GM19455 (cell line): ENCODE results near the gene KMO.

Source experiments
- ATAC-seq: cut with Tn5 transposase; IDR thresholded peaks from one replicate; pipeline ENCODE4 v1.9.1; 2021; ENCODE audit not compliant: unreplicated experiment

Gene KMO

GRCh38 chr1:241592273-241592958, 60.2 kb downstream of the KMO start:
- peak; percentile 52 for ATAC-seq

DNA sequence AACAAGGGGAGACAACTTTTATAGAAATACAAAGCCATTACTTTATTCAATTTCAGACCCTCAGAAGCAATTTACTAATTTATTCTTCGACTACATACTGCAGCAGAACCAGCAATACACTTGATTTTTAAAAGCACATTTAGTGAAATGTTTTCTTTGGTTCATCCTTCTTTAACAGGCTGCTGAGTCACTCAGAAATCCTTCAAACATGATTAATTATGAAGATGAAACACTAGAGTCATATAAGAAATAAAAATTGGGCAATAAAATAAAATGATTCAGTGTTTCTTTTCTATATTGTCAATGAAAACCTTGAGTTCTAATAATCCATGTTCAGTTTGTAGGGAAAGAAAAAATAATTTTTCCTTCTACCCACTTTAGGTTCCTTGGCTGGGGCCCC, 61.0 kb downstream of the KMO start:
- no peak for ATAC-seq

- ATAC-seq = no peak
Observed at GRCh38 chr1:241596633-241597032, 64.5 kb downstream of the KMO start.

DNA sequence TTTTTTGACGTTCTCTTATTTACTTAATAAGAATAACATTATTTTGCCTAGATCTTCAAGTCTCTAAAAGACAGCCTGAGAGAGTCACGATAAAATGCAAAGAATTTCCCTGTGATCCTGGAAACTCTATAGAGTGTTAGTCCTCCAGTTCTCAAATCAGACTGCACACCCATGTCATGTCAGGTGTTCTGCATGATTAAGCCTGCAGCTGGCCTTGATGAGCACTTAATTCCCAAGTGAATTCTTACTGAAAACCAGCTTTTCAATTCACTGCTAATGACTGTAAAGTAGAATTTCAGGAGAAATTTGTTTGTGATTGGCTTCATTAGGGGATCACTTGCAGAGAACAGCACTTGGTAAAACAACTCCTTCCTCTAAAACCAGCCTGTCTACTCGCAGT, 66.1 kb downstream of the KMO start:
- no peak for ATAC-seq

DNA sequence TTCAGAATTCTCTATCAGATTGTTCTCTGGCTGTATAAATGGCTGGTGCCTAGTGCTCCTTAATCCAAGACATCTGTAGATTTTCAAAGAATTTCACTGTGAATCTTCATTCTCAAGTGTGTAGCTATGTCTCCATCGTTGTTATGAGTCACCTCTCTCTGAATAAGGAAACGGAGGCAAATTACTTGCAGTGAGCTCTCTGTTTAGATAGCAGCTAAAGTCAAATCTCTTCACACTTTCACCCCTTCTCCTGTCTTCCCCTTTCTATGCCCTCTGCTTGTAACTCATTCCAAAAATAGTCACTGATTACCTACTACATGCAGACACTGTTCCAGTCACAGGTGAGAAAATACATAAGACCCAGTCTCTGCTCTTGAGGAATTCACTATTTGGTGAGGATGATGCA, 68.3 kb downstream of the KMO start:
- ATAC-seq = peak; percentile 65

- ATAC-seq = no peak
Observed at GRCh38 chr1:241603731-241604245, 71.6 kb downstream of the KMO start.

GRCh38 chr1:241605146-241605805, 73.1 kb downstream of the KMO start:
- no peak for ATAC-seq

DNA sequence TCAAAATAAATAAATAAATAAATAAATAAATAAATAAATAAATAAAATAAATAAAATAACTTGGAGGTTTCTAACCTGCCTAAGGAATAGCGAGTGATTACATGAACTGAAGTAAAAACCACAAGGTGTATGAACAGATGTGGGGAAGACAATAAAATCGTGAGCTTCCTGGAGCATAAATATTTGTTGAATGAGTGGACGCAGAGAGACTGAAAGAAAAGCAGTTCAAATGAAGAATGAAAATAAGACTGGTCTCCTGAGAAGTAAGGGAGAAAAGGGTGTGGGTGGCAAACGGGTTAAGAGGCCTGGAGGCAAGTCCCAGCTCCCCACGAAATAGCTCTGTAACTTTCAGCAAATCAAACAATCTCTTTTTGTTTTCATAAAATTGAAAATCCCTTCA, 74.4 kb downstream of the KMO start:
- ATAC-seq = no peak

DNA sequence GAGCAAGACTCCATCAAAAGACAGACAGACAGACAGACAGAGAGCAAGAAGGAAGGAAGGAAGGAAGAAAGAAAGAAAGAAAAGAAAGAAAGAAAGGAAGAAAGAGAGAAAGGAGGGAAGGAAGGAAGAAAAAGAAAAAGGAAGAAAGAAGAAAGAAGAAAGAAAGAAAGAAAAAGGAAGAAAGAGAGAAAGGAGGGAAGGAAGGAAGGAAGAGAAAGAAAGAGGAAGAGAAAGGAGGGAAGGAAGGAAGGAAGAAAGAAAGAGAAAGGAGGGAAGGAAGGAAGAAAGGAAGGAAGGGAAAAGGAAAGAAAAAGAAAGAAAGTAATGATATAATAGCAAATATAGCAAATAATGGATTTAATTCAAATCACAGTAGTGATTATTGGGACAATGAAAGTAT, 75.3 kb downstream of the KMO start:
- no peak for ATAC-seq

GRCh38 chr1:241608379-241609033, 76.3 kb downstream of the KMO start:
- no peak for ATAC-seq

DNA sequence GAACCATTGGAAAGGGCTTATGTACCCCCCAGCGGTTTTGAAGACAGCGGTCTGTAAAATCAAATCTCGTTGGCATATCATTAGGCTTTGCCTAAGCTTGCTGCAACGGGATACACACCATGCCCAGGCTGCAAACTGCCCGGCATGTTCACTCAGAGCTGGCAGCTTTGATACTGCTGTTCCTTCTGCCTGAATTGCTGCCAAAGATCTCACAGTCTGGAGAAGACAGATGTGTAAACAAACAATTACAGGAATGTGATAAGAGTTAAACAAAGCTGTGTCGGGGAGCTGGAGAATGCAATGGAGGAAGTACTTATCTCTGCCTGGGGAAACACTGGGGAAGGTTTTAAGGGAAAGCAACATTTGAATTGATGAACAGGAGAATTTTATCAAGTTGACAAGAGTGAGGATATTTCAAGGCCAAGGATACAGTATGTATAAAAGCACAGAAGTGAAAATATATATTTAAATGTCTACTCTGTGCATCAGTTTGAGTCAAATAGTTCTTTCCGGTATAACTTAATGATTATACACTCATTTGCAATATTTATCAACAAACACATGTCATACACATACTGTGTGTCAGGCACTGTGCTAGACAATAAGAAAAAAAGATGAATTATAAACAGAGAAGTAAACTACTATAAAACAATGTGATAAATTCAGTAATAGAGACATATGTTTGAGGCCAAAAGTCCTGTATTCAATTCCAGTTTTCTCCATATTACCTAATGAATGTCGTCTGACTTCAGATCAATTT, 78.1 kb downstream of the KMO start:
- ATAC-seq = no peak

DNA sequence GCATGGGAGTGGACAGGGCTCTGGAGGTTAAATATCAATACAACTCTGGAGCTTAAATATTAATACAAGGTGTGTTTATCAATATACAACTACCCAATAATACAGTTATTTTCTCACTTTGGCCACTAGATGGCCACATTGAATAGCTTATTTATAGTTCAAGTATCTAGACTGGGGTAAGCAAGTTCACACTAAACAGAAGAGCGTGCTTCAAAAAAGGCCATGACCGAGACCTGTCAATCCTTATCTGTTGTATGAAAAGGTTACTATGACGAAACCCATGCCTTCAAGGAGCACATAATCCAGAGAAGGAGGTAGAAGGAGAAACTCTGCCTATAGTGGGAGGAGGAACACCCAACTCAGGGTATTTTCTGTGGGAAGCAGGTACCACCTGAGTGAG, 78.9 kb downstream of the KMO start:
- ATAC-seq = peak; percentile 93

DNA sequence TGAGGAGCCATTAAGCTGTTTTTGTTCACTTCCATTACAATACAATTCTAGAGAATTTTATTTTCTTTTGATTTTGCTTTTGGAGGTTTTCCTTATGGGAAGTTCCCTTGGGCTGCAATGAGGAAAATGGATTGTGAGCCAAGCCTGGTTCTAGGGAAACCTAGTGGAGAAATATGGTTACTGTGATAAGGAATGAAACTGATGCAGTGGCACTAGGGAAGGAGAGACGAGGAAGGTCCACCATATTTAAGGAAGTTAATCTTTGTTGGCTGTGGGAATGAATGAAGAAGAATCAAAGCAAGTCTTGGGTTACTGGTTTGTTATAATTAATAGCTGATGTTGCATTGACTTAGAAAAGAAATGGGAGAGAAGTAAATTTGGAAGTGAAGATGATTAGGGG, 79.6 kb downstream of the KMO start:
- no peak for ATAC-seq

DNA sequence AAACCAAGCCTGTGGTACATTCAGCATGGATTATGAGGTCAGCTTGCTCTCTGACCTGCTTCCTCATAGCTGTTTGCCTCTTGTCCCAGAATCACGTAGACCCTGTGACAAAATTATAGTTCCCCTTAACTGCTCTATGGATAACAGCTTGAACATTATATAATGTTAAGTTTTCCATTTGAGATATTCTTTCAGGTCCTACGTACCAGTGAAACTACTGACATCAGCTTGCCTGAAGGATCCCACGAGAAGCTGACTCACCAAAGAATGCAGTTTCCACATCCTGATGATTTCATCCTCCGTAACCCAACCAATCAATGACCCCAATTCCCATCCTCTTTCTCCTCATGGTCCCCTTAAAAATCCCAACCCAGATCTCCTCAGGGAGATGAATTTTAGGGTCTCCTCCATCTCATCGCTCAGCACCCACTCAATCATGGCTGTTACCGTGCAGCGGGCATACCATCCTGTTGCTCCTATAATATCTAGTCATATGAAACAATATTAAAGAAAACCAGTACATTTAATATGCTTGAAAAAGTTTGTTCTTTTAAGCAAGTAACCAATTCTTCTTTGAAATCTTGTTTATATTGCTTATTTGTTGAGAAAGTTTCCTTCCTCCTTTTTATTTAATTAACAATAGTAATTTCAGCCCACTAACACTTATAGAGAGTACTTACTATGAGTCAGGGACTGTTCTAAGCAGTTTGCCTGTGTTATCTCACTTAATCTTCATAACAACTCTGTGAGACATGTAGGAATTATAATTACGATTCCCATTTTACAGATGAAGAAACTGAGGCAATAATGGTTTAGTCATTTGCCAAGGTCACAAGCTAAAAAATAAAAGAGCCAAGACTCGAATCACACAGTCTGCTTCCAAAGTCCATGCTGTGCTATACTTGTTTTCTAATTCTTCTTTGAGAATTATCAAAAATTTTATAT, 80.6 kb downstream of the KMO start:
- no peak for ATAC-seq

DNA sequence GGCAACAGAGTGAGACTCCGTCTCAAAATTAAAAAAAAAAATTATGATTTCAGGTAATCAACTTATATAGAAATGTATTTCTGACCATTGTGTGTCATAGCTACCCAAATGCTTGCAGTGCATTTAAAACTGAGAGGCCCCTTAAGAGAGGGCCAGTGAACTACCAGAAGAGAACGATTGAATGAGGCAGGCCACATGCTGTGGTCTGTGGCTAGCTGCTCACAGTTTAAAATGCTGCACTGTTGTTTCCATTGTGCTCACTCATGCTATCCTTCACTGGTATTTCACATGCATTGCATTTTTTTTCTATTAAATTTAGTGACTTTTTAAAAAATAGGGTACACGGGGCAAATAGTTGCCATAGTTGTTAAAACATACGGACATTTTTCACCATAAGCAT, 82.0 kb downstream of the KMO start:
- no peak for ATAC-seq

- no peak for ATAC-seq
Observed at GRCh38 chr1:241614572-241614971, 82.4 kb downstream of the KMO start.

- ATAC-seq = no peak
Observed at GRCh38 chr1:241615043-241615974, 83.1 kb downstream of the KMO start.

- no peak for ATAC-seq
Observed at GRCh38 chr1:241617426-241617825, 85.2 kb downstream of the KMO start.

- no peak for ATAC-seq
Observed at GRCh38 chr1:241622669-241623068, 90.5 kb downstream of the KMO start.
